GM19025 (cell line): ENCODE results near the gene NUDT7.

Experiments
- ATAC-seq: cut with Tn5 transposase; IDR thresholded peaks from one replicate; pipeline ENCODE4 v1.9.1; 2021; ENCODE audit warnings: mild to moderate bottlenecking, low read depth, moderate library complexity; ENCODE audit not compliant: unreplicated experiment

The NUDT7 gene

GRCh38 chr16:77775911-77776909 is 53.9 kb downstream of the NUDT7 start:
- ATAC-seq, result no peak

- no peak for ATAC-seq
These were observed 55.4 kb downstream of the NUDT7 start for GRCh38 chr16:77777745-77778144.

DNA sequence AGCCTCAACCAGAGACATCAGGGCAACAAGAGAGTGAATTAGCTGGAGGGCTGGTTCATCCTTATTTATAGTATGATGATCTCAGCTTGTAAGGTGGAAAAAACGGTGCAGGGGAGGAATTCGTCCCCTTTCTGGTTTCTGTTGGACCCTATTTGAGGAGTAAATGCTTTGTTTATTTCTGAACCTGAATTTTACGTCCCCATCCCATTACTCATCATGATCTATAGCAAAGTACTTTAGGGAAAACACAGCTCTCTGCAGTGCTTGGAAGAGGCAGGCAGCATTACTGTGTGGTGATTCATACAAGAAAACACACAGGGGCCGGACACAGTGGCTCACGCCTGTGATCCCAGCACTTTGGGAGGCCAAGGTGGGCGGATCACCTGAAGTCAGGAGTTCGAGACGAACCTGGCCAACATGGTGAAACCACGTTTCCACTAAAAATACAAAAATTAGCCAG is 58.1 kb downstream of the NUDT7 start:
- ATAC-seq, result no peak

DNA sequence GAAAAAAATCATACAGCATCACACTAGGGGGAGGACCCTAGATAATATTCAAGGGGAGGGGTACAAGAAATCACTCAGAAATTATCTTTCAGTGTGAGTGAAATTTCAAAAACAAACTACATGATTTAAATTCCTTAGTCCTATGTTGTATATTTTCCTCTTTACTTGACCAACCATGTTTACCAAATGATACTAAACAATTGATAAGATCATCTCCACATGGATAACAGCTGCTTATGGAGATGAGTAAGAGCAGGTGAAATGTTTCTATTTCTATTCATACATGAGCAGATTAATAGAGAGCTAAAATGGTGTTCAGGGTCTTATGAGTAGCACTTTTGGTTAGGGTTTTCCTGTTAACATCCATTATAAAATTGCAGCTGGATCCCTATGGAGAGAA is 58.8 kb downstream of the NUDT7 start:
- ATAC-seq, result no peak

- ATAC-seq, result no peak
These were observed 60.4 kb downstream of the NUDT7 start for GRCh38 chr16:77782694-77783093.

DNA sequence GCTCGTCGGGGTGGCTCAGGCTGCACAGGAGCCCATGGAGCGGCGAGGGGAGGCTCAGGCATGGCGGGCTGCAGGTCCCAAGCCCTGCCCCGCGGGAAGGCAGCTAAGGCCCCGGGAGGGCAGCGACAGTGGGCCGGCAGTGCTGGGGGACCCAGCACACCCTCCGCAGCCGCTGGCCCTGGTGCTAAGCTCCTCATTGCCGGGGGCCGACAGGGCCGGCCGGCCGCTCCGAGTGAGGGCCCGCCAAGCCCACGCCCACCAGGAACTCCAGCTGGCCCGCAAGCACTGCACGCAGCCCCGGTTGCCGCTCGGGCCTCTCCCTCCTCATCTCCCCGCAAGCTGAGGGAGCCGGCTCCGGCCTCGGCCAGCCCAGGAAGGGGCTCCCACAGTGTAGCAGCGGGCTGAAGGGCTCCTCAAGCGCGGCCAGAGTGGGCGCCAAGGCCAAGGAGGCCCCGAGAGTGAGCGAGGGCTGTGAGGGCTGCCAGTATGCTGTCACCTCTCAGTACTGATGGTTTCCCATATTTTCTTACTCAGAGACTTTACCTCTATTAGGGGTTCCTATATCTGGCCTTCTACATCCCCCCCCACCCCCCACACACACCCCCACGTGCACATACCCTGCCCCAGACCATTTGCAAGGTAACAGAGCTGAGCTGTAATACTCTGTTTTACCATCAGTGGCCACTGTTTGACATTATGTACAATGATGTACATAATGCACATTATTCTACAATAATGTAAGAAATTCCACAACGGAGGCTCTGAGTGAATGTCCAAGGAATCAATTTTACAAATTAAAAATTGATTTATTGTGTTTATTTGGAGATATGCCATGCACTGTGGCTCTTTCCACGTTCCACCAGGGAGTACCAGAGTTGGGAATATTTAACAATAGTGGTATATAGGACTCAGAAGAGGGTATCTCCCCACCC is 62.4 kb downstream of the NUDT7 start:
- ATAC-seq, result no peak

DNA sequence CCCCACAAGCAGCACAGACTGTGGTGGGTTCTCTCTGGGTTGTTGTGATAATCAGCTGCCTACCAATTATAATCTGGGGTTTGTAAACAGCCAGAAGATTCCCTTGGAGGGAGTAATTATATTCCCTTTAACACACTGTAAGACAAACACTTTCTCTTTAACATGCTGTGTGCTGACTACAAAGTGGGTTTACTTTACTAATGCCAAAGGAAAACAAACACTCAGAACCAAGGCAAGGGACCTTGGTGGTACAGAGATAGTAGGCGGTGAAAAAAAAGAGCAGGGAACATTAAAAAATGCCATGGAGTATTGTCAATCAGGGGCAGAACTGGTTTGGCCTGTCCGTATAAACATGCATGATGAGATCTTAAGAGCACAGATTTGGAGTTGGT is 63.1 kb downstream of the NUDT7 start:
- ATAC-seq, result no peak

DNA sequence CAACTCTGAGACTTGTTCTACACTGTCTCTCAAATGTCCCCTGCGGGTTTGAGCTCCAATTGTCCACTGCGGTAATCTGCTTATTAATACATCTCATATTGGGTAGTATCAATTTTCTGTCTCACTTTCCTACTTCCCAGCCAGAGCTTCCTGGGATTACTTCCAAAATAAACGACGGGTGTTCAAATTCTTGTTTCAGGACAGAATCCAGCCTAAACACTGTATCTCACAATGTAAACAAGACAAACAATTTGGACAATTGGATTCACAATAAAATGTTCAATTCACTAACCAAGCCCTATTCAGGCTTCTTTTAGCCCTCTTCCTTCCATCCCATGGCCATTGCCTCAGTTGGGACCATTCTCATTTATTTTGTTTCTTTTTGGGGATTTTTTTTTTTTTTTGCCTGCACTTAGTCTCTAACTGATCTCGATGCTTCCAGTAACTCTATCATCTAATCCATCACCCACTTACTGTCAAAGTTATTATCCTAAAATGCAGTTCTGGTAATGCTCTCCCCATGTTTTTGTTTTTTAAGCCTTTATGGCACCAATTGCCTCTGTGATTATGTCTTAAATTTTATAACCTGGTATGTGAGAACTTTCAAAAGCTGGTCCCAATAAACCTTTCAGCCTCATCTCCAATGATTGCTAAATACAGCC is 64.0 kb downstream of the NUDT7 start:
- ATAC-seq, result no peak

- ATAC-seq, result no peak
These were observed 65.1 kb downstream of the NUDT7 start for GRCh38 chr16:77787452-77787851.

DNA sequence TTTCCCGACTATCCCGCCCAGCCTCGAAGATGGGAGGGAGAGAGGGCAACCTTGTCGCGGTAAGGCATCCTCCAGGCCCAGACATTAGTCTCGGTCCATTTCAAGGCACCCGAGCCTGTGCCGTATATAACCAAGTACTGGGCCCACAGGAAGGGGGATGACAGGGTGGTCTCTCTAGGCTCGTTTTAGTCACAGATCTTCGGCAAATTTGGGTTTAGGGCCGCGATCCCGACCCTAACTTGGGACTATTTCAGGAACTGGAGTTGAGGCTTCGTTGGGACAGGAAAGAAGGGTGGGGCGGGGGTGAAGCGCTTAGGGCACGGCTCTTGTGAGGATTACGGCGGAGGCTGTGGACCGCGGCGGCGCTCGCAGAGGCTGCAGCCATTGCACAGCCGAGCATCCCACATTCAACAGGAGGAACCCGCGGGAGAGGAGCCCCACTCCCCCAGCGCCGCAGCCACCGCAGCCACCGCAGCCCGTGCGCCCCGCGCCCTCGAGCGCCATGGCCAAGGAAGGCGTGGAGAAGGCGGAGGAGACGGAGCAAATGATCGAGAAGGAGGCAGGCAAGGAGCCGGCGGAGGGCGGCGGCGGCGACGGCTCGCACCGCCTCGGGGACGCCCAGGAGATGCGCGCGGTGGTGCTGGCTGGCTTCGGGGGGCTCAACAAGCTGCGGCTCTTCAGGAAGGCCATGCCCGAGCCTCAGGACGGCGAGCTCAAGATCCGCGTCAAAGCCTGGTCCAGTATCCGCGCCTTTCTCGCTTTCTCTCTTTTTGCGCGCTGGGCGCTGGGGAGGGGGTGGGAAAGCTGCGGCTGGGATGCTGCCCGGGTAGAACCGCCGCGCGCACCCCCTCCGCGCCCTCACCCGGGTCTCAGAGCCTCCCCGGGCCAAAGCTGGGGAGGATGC is 66.1 kb downstream of the NUDT7 start, which contains the start of gene VAT1L:
TSS of gene VAT1L (plus strand) at position 384 of the 904 bp plus-strand sequence. CDS start at position 503, 119 bp downstream.
- ATAC-seq, result no peak

DNA sequence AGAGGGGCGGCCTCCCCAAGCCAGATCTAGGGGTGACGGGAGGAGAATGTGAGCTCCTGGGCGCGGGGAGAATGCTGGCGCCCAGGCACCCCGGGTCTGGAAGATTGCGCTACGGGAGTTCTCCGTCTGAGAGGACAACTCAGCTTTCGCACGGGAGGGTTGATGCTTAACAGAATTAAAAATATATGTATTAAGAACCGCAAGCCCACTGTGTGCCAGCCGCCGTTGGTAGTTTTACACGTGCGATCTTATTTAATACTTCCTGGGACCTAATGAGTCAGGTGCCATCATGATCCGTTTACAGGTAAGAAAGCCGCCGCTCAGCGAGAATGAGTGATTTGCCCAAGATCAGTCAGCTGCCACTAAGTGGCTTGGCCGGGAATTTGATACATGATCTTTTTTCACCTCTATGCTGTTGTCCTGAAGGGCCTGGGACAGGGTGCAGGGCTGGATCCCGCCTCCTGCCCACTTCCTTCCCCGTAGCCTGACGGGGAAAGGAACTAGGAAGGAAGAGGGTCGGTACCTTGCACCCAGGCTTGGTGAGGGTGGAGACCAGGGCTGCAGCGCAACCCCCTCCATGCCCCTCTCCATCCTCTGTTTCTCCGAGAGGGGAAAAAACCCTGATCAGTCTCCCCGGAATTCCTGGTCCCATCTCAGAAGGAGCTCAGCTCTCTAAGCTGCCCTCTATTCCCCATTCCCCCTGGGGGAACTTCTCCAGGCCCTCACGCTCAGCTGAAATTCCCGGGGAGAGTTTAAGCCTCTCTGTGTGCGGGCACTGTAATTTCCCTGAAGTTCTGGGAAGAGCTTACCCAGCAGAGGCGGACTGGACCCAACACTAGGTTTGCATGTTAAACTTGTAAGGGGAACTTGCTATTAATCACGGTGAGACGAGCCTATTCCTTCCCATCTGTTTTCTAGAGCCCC is 67.0 kb downstream of the NUDT7 start:
- ATAC-seq, result no peak

DNA sequence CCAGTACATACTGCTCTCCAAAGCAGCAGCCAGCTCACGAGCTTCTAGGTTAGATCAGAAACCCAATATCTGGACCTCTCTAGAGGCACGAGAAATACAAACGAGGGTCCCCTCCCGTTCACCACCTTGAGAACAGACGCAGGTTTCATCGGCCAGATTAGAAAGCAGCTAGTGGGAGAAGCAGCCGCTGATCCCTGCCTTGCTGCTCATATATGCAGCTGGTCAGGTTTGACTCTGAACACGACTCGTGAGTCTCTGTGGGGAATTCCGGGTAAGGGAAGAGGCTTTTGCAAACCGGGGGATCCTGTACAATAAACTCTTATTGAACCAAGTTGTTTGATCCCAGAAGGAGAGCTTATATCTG is 67.7 kb downstream of the NUDT7 start:
- no peak for ATAC-seq

- ATAC-seq, result no peak
These were observed 68.6 kb downstream of the NUDT7 start for GRCh38 chr16:77790912-77791311.
